SK-N-MC (cell line): ENCODE data around the gene CLCN4.

Experiments
- EZH2 ChIP-seq: fragments of 200-600 bp; sonication (generic); IDR thresholded peaks from one replicate; pipeline ENCODE4 v1.6.1; 2017; ENCODE audit warnings: antibody characterized with exemption
- FOXP2 ChIP-seq: optimal IDR thresholded peaks from 2 replicates; pipeline ENCODE3; 2011; ENCODE audit warnings: mild to moderate bottlenecking, moderate library complexity; ENCODE audit not compliant: insufficient read depth; ENCODE audit errors: extremely low read length, control extremely low read depth
- POLR2AphosphoS5 ChIP-seq: IDR thresholded peaks from 2 replicates; pipeline ENCODE4 v1.6.1; 2012; ENCODE audit warnings: mild to moderate bottlenecking, low read depth, low read length, borderline replicate concordance

- TF ChIP-seq POLR2AphosphoS5 (no peak), EZH2 (no peak), FOXP2 (no peak)
These were observed 82.9 kb downstream of the CLCN4 start for GRCh38 chrX:10239611-10240064.
